GM19023 (cell line): ENCODE results near the gene TBC1D8.
A peak's percentile ranks its signal among the peaks of the same experiment; 100 is the strongest.
"Not testable (repeated sequence)": the region's sequence is repeated elsewhere in the genome, so short reads cannot be mapped to it uniquely, and the experiment has no call there.

Experiments
- ATAC-seq: cut with Tn5 transposase; IDR thresholded peaks from one replicate; pipeline ENCODE4 v1.9.1; 2021; ENCODE audit warnings: mild to moderate bottlenecking, moderate library complexity; ENCODE audit not compliant: unreplicated experiment

Gene TBC1D8

DNA sequence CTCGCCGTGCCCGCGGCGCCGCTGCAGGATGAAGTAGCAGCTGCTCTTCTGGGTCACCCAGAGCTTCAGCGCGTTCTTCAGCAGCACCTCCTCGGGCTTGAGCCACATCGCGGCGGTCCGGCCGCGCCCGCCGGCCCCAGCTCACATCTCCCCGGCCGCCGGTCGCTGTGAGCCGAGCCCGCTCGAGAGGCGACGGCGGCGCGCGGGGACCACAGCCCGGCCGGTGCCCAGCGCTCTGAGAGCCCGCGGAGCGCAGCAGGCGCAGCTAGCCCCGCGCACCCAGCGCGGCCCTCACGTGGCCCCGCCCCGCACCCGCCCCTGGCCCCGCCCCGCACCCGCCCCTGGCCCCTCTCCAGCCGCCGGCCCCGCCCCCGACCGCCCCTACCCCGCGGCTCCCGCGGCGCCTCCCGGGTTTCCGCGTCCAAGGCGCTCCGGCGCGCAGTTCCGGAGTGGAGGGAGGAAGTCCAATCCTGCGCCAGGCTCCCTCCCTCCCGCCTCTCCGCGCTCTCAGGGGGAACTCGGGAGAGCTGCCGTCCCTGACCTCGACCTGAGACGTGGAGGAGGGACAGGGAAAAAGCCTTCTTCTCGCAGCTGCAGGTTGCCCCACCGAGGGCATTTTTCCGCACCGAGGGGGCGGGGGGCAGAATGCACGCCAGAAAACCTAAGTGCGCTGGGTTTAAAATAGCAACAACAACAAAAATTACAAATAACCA lies at the start of gene TBC1D8:
TBC1D8 (minus strand) TSS at position 237 of the 713 bp plus-strand sequence; CDS start at position 108, 129 bp downstream.
- peak; percentile 76 for ATAC-seq

DNA sequence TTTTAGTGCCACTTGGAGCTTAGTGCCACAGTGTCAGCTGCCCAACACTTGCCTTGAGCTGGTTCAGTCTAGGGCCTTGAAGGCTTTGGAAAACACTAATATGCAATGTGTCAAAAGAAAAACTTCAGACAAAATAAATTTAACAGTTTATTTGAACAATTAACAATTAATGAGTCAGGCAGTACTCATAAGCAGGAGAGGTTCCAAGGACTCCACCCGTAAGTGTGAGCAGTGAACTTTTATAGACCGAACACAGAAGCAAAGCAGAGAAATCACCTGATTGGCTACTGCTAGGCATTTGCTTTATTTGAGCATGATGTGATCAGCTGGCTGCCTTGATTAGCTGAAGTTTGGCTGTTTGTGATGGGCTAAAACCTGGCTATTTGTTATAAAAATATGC lies 49.5 kb upstream of the TBC1D8 start:
- no peak for ATAC-seq

DNA sequence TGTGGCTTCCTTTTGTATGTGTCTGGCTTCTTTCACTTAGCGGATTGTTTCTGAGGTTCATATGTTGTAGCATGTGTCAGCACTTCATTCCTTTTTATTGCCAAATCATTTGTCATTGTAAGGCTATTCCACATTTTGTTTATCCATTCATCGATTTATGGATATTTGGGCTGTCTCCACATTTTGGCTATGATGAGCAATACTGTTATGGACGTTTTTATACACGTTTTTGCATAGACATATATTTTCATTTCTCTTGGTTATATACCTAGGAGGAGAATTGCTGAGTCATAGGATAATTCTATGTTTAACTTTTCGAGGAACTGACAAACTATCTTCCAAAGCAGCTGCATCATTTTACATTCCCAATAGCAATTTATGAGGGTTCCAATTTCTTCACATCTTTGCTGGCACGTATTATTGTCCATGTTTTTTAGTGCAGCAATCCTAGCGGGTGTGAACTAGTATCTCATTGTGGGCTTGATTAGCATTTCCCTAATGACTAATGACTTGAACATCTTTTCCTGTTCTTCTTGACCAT lies 48.1 kb upstream of the TBC1D8 start:
- no peak for ATAC-seq

DNA sequence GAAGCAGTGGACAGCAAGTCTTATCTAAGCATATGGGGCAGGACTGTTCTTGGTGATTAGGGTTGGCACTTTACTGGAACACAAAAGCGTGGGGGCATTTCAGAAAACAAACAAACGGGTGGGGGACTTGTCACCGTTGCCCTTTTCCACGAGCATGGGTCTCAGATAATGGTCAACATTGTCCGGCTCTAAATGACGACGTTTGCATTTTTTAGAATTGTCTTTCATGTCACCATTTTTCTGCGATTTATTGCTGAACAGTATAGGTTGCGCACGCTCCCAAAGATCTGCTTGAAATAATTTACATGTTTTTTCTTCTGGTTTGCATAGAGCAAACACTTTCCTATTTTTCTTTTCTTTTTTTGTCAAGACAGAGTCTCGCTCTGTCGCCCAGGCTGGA lies 46.6 kb upstream of the TBC1D8 start:
- no peak for ATAC-seq

DNA sequence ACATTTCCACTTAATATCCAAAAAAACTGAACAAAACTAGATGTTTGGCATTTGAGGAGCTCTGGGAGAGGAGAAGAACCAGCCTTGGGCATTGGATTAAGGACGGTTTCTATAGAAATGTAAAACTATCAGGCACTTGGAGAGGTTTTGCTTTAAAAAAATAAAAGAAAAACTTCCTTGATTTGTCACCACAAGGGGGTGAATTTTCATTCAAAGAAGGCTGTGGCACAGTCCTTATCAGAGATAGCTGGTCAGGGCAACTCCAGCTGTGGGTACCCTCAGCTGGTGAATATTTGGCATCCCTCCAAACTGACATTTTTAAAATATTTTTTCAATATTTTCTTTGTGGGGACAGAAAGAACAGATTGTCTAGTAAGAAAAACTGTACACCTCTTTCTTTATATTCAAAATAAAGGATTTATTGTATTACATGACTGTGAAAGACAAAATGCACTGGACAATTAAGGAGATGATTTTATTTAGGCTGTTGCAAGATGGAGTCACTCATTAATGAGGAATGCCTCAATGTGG lies 46.1 kb upstream of the TBC1D8 start:
- no peak for ATAC-seq

DNA sequence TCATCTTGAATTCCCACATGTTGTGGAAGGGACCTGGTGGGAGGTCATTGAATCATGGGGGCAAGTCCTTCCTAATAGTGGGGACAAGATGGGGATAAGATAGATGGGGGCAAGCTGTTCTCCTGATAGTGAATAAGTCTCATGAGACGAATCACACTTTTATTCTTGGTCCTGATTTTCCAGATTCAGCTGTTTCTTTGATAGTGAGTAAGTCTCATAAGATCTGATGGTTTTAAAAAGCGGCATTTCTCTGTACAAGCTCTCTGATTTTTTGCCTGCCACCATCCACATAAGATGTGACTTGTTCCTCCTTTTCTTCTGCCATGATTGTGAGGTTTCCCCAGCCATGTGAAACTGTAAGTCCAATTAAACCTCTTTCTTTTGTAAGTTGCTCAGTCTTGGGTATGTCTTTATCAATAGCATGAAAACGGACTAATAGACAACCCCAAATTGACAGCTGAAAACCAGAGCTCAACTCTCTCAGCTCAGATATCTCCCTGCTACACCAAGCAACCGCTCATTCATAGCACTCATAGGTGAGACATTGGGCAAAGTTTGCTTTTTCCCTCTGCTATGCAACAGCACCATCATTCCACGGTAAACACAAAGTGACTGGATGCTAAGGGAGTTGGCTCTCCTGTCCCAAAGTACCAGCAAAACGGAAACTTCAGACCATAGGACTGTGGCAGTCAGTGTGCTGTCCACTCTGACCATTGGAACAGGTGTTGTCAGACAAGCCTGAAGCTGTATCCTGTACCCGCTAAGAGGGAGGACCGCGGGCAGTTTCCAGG lies 44.9 kb upstream of the TBC1D8 start:
- ATAC-seq, result no peak

DNA sequence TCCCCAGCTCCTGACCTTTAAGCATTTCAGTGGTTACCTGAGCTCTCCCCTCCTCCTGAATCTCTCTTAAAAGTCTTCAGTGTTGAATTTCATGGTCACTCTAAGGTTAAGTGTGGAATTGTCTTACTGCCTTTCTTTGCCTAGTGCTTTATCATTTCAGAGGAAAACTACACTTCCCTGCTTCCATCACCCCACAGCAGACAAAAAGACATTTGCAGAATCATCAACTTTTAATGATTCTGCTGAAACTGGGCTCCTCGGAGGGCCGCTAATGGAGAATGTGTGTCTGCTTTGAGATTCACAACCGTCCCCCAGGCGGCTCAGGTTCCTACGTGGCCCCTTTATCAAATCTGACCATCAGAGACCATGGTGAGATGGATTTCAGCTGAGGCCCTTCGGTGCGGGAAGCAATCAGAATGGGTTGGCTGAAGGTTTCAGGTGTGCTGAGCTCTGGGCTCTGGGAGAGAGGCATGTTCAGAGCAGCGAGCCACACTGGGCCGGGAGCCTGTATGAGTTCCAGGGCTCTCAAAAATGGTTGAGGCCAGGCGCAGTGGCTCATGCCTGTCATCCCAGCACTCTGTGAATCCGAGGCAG lies 41.9 kb upstream of the TBC1D8 start:
- ATAC-seq, result no peak

DNA sequence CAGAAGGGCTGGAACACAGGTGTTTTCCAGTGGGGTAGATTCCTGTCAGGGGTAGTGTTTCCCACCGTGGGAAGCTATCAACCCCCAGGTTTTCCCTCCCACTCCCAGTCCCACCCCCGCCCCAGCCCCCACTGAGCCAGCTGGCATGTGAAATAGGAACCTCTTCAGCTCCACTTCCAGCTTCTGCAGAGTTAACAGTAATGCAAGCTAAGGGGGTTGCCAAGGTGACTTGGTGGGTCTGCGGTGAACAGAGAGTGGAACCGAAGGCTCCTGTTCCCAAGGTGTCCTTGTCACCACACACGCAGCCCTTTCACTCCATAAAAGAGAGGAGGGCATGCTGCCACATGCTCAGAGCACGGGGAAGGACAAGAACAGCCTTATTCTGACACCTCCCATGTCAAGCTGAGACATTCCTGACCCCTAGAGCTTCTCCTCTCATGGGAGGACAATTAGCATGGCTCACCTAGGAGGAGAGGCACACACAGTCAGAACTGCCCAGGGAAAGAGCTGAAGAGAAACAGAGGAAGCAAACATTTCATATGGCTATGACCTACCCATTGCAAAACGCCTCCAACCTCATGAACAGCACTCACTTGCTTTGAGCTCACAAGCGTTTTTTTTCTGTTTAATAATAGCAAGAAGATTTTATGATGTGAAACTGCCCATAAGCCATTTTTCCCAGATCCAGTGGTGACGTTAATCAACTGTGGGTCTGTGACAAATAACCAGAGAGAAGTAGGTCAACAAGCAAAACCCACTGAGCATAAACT lies 39.8 kb upstream of the TBC1D8 start:
- no peak for ATAC-seq

DNA sequence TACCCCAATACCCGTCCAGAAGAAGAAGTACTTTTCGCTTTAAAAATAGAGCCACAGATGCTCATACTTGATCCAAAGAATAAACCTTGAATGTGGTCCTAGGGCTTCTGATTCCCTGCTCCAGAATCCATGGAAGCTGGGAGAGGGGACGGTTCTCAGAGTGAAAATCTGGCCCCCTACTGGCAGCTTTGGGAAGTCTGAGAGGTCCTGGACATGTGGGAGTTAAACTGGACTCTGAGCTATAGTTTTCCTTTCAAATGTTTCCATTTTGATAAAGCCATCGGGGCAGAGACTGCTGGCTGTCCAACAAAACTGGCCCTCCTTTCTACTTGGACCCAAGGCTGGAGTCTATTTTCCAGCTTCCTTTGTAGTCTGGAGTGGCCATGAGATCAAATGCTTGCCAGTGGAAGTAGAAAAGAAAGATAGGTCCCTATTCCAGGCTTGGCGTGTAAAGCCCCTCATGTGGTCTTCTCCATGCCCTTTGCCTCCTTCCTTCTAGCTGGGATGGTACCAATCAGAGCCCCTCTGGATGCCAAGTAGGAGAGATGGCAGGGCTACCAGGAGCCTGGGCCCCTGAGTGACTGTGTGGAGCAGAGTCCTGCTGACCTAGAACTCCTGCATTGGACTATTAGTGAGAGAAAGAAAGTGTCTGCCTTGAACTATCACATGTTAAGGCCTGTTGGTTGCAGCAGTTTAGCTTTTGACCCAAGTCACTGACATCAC lies 37.7 kb upstream of the TBC1D8 start:
- no peak for ATAC-seq

DNA sequence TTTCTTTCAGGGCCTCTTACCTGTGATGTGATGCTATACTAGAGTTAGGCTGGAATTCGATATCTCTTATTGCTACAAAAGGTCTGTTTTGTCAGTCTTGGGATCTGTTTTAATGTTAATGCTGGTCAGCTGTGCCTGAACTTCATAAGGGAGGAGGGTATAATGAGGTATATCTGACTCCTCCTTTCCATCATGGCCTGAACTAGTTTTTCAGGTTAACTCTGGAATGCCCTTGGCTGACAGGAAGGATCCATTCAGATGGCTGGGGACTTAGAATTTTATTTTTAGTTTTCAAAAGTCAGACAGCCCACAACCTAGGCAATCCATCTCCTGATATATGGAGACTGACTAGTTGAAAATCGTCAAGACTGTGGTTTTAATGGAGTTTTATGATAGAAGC lies 35.9 kb upstream of the TBC1D8 start:
- no peak for ATAC-seq

DNA sequence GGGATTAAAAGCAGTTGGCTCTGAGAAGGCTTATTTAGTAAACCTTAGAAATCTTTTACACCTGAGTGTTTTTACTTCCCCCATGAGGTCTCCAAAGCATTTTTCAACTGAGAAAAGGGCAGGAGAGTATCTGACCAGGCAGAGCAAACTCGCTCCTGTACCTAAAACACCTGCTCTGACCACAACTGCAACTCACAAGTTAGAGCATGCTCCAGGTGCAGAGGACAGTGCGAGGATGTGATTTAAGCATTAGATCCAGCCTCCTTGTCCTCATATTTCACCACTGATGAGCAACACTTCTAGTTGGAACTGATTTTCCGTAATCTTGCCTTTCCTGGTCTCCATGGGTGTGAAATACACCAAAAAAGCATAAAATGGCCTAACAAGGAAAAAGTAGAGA lies 34.5 kb upstream of the TBC1D8 start:
- no peak for ATAC-seq

DNA sequence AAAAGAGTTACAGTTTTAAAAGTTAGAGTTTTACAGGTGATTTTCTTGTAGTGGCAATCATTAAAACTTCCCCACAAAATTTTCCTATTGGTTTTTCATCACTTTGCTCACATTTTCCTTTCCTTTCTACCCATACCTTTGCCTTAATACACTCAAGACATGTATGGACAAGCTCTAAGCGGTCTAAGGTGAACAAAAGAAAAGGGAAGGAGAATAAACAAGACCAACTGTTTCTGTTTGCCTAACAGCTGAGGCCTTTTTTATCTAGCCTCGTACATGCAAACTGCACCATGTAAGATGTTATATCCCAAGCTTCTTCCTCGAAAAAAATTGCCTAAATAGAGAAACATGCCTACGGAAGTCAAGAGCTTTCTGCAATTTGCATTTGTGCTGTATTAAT lies 33.9 kb upstream of the TBC1D8 start:
- ATAC-seq, result no peak

DNA sequence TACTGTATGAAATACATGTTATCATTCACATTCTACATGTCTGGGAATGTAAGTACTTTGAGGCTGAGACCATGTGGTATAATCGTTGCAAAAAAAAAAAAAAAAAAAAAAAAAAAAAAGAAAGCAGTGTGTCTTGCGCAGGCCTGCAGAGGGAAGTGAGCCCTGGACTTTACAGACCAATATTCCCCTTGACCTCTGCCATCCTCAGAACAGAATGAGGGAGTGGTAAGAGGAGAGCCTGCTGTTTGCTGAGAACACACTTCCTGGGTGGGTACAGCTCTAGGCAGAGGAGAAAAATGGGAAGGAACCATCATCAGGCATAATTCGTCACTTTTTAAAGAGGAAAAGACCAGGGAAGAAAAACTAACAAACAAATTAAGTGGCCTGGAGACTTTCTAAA lies 28.8 kb upstream of the TBC1D8 start:
- ATAC-seq, result no peak

DNA sequence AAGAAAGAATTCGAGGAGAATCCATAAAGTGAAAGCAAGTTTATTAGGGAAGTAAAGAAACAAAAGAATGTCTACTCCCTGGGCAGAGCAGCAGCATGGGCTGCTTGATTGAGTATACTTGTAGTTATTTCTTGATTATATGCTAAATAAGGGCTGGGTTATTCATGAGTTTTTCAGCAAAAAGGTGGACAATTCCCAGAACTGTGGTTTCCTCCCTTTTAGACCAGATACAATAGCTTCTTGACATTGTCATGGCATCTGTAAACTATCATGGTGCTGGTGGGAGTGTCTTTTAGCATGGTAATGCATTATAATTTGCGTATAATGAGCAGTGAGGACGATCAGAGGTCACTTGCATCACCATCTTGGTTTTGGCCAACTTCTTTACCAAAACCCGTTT lies 25.6 kb upstream of the TBC1D8 start:
- no peak for ATAC-seq

DNA sequence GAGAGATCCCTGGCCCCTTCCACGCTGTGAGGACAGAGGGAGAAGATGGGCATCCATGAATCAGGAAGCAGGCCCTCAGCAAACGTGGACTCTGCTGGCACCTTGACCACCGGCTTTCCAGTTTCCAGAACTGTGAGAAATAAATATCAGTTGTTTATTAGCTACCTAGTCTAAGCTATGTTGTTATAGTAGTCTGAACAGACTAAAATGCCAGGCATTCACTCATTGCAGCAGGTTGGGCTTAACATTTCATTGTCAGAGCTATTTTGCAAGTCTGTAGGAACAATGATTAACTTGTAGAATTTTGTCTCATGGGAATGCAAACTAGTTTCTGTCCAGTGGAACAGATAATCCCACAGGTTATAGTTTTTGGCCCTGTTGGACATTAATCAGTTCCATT lies 24.8 kb upstream of the TBC1D8 start:
- no peak for ATAC-seq

DNA sequence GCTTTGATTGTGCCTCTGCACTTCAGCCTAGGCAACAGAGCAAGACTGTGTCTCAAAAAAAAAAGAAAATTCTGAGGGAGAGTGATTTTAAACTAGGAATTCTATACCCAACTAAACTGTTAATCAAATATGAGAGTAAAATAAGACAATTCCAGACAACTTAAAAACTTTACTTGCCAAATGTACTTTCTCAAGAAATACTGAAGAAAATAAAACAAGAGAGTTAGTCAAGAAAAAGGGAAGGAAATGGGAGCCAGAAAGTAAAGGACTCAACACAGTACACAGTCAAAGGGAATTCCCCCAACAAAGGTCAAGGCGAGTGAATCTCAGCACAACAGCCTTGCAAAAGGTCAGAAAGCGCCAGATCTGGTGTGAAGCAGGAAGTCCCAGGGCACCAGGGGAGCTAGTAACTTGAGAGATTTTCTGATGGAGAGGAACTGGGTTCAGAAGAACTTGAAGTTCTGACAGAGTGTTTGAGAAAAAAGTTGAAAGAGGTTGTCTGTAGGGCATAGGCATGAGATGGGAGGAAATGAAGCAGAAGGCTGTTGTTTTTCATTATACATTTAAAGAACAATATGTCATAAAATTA lies 22.6 kb upstream of the TBC1D8 start:
- no peak for ATAC-seq

DNA sequence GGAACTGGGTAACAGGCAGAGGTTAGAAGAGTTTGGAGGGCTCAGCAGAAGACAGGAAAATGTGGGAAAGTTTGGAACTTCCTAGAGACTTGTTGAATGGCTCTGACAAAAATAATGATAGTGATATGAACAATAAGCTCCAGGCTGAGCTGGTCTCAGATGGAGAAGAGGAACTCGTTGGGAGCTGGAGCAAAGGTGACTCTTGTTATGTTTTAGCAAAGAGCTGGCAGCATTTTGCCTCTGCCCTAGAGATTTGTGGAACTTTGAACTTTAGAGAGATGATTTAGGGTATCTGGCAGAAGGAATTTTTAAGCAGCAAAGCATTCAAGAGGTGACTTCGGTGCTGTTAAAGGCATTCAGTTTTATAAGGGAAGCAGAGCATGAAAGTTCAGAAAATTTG lies 18.6 kb upstream of the TBC1D8 start:
- ATAC-seq, result not testable (repeated sequence)

DNA sequence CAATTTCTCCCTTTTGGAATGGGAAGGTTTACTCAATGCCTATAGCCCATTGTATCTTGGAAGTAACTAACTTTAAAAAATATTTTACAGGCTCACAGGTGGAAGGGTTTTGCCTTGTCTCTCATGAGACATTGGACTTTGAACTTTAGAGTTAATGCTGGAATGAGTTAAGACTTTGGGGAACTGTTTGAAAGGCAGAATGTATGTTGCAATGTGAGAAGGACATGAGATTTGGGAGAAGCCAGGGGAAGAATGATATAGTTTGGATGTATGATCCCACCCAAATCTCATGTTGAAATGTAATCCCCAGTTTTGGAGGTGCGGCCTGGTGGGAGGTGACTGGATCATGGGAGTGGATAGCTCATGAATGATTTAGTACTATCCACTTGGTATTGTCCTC lies 17.5 kb upstream of the TBC1D8 start:
- no peak for ATAC-seq

DNA sequence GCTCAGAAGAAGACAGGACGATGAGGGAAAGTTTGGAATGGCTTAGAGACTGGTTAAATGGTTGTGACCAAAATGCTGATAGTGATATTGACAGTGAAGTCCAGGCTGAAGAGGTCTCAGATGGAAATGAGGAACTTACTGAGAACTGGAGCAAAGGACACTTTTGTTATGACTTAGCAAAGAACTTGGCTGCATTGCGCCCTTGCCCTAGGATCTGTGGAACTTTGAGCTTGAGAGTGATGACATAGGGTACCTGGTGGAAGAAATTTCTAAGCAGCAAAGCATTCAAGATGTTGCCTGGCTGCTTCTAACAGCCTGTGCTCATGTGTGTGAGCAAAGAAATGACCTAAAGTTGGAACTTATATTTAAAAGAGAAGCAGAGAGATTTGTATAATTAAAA lies 16.4 kb upstream of the TBC1D8 start:
- ATAC-seq, result not testable (repeated sequence)

DNA sequence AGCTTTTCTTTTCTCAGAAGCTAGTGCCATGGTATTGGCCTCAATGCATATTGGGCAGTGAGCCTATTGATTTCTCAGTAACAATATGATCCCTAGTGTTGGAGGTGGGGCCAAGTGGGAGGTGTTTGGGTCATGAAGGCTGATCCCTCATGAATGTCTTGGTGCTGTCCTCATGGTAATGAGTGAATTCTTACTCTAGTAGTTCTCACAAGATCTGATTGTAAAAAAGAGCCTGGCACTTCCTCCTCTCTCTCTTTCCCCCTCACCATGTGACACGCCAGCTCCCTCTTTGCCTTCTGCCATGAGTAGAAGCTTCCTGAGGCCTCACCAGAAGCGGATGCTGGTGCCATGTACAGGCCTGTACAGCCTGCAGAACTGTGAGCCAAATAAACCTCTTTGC lies 12.8 kb upstream of the TBC1D8 start:
- no peak for ATAC-seq
